ENCODE measurements around the gene CAPN13.
"Not testable (repeated sequence)": the region's sequence is repeated elsewhere in the genome, so short reads cannot be mapped to it uniquely, and the experiment has no call there.

CAPN13 gene

GRCh38 chr2:30697242-30698103 is 109.8 kb downstream of the CAPN13 start:
- DNase-seq, result not testable (repeated sequence)

- DNase-seq, result no peak
Measured at GRCh38 chr2:30695749-30696148, 111.5 kb downstream of the CAPN13 start.

- no peak for DNase-seq
Measured at GRCh38 chr2:30694286-30695055, 112.8 kb downstream of the CAPN13 start.

- DNase-seq, result no peak
Measured at GRCh38 chr2:30693821-30694281, 113.4 kb downstream of the CAPN13 start.

GRCh38 chr2:30692829-30693275 is 114.4 kb downstream of the CAPN13 start:
- no peak for DNase-seq

GRCh38 chr2:30691948-30692828 is 115.1 kb downstream of the CAPN13 start:
- DNase-seq, result no peak

GRCh38 chr2:30691091-30691947 is 115.9 kb downstream of the CAPN13 start:
- DNase-seq, result no peak

GRCh38 chr2:30690126-30690561 is 117.1 kb downstream of the CAPN13 start:
- no peak for DNase-seq

- no peak for DNase-seq
Measured at GRCh38 chr2:30689496-30690125, 117.6 kb downstream of the CAPN13 start.

- peak; percentile 76 for DNase-seq
Measured at GRCh38 chr2:30688956-30689401, 118.3 kb downstream of the CAPN13 start.

- no peak for DNase-seq
Measured at GRCh38 chr2:30686669-30687068, 120.6 kb downstream of the CAPN13 start.

GRCh38 chr2:30686000-30686399 is 121.2 kb downstream of the CAPN13 start:
- no peak for DNase-seq

GRCh38 chr2:30684996-30685395 is 122.2 kb downstream of the CAPN13 start:
- DNase-seq, result no peak

GRCh38 chr2:30684516-30684915 is 122.7 kb downstream of the CAPN13 start:
- no peak for DNase-seq

GRCh38 chr2:30684026-30684425 is 123.2 kb downstream of the CAPN13 start:
- DNase-seq, result no peak

GRCh38 chr2:30683236-30683956 is 123.8 kb downstream of the CAPN13 start:
- DNase-seq, result no peak

GRCh38 chr2:30681022-30681421 is 126.2 kb downstream of the CAPN13 start:
- DNase-seq, result no peak

GRCh38 chr2:30680121-30680520 is 127.1 kb downstream of the CAPN13 start:
- DNase-seq, result no peak

- no peak for DNase-seq
Measured at GRCh38 chr2:30679426-30680088, 127.7 kb downstream of the CAPN13 start.

Data from NCI-H1694 treated with DMSO at 0.1 percent for 48 hours (cell line).